ENCODE measurements around the gene NUP37.
"Not testable (repeated sequence)": the region's sequence is repeated elsewhere in the genome, so short reads cannot be mapped to it uniquely, and the experiment has no call there.

Gene NUP37

GRCh38 chr12:102119674-102120563, at the start of gene NUP37, which contains the start of gene PARPBP:
TSS of gene NUP37 (minus strand) at chr12:102120114. CDS start at chr12:102118518, 1,596 bp downstream.
TSS of gene PARPBP (plus strand) at chr12:102120183. CDS start at chr12:102123889, 3,706 bp downstream.
- peak; percentile 83 for DNase-seq

DNA sequence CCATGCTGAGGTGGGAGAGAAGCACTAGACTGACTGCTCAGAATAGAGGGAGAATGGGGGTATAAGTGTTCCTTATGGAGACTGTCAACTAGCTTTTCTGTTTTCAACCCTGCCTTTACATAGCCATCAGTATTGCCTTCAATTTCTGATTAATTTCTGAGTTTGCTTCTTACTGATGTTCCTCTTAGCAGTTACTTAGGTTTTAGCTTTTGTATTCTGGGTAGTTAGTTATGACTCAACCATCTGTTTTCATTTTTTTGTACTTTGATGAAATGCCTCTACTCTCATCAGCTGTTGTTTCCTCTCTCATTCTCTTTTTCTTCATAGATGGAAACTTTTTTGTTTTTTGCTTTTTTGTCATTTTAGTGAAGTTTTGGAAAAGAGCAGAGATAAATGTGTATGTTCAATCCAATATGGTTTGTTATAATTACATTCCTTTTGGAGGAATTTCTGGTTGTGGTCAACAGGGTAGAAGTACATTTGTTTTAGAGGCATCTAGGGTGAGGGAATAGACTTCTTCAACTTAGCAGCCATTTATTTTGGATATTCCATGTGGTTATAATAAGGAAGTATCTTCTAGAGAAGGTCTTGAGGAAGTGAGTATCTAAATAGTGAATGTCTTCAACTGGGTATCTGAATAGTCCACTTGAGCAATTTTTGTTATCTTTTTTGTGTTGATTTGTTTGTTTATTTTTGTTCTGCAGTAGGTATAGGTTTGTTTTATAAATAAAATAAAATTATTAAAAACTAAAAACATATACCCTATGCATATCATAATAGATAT, 48.1 kb upstream of the NUP37 start:
- no peak for DNase-seq

DNA sequence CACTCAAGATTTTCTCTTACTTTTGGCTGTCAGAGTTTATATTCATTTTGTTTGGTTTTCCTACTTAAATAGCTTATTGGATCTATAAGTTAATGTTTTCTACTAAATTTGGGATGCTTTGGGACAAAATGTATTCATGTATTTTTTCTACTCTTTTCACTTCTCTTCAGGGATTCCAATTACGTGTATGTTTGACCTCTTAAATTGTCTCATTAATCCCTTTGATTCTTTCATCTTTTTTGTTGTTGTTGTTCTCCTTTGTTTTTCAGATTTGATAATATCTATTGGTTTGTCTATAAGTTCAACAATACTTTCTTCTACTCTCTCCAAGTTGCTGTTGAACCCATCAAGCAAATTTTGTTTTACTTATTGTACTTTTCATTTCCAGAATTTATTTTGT, 43.5 kb upstream of the NUP37 start:
- DNase-seq, result no peak

GRCh38 chr12:102155206-102155605, 35.3 kb upstream of the NUP37 start:
- DNase-seq, result not testable (repeated sequence)

GRCh38 chr12:102147062-102147587, 27.2 kb upstream of the NUP37 start:
- not testable (repeated sequence) for DNase-seq

DNA sequence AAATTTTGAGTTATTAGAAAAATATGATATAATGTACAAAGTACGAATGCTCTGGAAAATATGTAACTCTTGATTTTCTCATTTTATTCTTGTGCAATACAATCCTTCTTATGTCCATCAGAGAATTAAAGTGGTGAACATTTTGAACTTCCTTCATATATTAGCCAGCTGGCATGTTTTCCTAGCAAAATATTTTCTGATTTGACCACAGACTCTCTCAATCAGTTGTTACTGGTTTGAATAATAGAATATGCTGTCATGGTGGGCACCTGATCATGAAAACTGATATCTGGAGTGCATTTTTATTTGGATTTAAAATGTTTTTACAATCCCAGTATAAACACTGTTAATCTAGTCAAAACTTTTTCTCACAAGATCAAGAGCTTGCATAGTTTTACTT, 24.3 kb upstream of the NUP37 start:
- no peak for DNase-seq

- DNase-seq, result not testable (repeated sequence)
These were observed 23.0 kb upstream of the NUP37 start for GRCh38 chr12:102142866-102143373.

- DNase-seq, result not testable (repeated sequence)
These were observed 17.7 kb upstream of the NUP37 start for GRCh38 chr12:102137619-102138018.

GRCh38 chr12:102131442-102131841, 11.5 kb upstream of the NUP37 start:
- DNase-seq, result not testable (repeated sequence)

GRCh38 chr12:102130720-102131119, 10.8 kb upstream of the NUP37 start:
- DNase-seq, result not testable (repeated sequence)

- not testable (repeated sequence) for DNase-seq
These were observed 1.4 kb upstream of the NUP37 start for GRCh38 chr12:102121328-102121727.

- no peak for DNase-seq
These were observed 972 bp upstream of the NUP37 start for GRCh38 chr12:102120886-102121285.

DNA sequence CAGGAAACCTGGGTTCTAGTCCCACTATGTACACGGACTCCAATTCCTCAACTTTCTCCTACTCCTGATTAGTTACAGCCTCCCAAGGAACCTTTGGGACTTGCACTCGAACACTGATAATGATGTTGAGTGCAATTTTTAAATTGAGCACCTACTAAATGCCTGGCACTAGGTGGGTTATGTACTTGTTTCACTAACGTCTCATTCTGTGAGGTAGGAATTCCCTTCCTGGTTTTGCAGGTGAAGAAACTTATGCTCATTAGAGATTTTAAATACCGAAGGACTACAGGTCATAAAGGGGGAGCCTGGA, 605 bp upstream of the NUP37 start:
- no peak for DNase-seq

GRCh38 chr12:102118874-102119273, 1.0 kb downstream of the NUP37 start:
- no peak for DNase-seq

GRCh38 chr12:102116392-102116791, 3.5 kb downstream of the NUP37 start:
- no peak for DNase-seq

DNA sequence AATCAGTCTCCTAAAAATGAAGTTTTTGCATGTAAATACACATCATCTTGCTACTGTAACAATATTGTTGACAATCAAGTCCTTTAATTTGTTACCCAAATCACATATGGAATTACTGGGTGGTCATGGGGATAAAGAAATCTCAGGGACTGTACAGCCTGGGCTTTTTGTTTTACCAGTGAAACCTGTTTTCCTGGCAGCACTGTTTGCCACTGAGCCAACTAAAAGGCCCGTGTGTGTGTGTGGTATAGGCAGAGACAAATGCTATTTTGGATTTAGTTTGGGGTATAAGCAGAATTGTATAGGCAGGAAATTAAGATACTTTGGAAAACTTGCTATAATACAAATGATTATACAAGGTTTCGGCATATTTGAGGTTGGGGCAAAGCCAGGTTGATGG, 5.7 kb downstream of the NUP37 start:
- no peak for DNase-seq

- DNase-seq, result no peak
These were observed 9.1 kb downstream of the NUP37 start for GRCh38 chr12:102110782-102111181.

DNA sequence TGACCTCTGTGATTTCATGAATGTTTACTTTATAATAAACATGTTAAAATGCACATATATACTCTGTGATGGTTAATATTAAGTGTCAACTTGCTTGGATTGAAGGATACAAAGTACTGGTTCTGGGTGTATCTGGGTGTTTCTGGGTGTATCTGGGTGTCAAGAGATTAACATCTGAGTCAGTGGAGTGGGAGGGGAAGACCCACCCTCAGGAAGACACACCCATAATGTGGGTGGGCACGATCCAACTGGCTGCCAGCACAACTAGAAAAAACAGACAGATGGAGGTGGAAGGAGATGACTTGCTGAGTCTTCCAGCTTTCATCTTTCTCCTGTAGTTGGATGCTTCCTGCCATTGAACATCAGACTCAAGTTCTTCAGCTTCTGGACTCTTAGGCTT, 11.9 kb downstream of the NUP37 start:
- no peak for DNase-seq

DNA sequence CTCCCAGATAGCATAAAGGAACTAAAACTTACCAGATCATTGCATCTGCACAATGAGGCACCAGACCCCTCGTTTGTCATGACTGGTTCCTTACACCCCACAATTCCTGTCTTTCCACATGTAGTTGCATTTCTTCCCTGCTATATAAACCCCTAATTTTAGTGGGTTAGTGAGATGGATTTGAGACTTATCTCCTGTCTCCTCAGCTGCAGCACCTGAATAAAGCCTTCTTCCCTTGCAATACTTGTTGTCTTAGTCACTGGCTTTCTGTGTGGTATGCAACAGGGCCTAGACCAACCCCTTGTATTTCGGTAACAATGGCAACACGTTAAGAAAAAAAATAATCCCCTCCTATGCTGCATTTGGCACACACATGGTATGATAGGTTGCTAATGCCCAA, 13.0 kb downstream of the NUP37 start:
- DNase-seq, result no peak

DNA sequence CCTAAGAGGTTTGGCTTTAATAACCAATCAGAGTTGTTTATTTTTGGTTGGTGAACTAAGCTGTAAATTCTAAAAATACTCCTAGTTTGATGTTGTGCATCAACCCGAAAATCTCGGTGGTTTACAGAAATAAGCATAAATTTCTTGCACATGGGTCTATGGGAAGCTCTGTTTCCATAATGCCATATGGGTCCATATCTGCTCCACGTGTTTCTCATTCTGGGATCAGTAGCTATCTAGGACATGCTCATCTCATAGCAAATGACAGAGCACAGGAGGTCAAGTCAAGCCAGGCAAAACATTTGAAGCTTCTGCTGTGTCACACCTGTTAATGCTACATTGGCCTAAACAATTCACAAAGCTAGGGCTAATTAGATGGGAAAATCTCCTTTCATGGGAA, 23.1 kb downstream of the NUP37 start:
- no peak for DNase-seq

- no peak for DNase-seq
These were observed 24.1 kb downstream of the NUP37 start for GRCh38 chr12:102095677-102096263.

DNA sequence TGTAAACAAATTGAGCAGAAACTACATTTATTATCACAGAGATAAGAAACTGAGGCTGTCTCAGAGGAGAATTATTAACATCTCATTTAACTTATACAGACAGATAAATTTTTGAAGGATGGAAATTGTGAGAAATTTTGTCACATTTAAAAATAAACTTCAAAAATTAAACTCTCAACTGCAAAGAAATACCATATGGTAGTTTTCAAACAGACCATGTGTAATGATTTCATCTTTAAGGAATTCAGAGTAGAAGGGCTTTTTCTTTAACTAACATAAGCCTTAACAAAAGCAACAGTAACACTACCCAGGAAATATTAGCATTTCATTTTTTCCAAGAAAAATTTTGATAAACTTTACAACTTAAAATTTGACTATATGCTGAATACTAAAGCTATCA, 26.6 kb downstream of the NUP37 start:
- no peak for DNase-seq

- not testable (repeated sequence) for DNase-seq
These were observed 30.6 kb downstream of the NUP37 start for GRCh38 chr12:102089228-102089835.
